Uterus (tissue), 2 donors: ENCODE results near the gene ZNF81.

Experiments
- CTCF ChIP-seq, 4 experiments: fragments of 200-600 bp in 2 of 4; fragments of 450-650 bp in 2 of 4; sonication (generic) in 2 of 4; IDR thresholded peaks; one replicate each; pipeline ENCODE4 v1.5.1; 2016 to 2019; ENCODE audit warnings: antibody characterized with exemption in 4 of 4, mild to moderate bottlenecking in 2 of 4, moderate library complexity in 1 of 4
- POLR2A ChIP-seq, 2 donors: fragments of 450-650 bp; IDR thresholded peaks; one replicate each; pipeline ENCODE4 v1.6.1; 2016; ENCODE audit warnings: antibody characterized with exemption in 2 of 2, mild to moderate bottlenecking in 1 of 2, moderate library complexity in 1 of 2

DNA sequence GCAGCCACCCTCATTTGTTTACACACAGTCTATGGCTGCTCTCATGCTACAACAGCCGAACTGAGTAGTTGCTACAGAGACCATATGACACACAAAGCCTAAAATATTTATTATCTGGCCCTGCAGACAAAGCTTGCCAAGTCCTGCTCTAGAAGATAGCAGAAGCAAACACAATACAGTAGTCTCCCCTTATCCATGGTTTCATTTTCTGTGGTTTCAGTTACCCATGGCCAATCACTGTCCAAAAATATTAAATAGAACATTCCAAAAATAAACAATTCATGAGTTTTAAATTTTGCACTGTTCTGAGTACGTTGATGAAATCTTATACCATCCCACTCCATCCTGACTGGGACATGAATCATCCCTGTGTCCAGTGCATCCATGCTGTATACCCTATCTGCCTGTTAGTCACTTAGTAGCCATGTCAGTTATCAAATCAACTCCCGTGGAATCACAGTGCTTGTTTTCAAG, 40.2 kb upstream of the ZNF81 start:
- TF ChIP-seq CTCF (IDR thresholded peaks at IDR 0.05) (no peak), POLR2A (IDR thresholded peaks at IDR 0.05) (no peak)
